IPS-15b (cell line): Measurements from ENCODE around the gene SUPT7L.
"Not testable (repeated sequence)": the region's sequence is repeated elsewhere in the genome, so short reads cannot be mapped to it uniquely, and the experiment has no call there.

Experiments used
- H3K27me3 ChIP-seq: one replicate; pipeline ENCODE4 v1.6.1; 2013; ENCODE audit warnings: low read length; ENCODE audit not compliant: control insufficient read depth, insufficient read depth
- H3K36me3 ChIP-seq: one replicate; pipeline ENCODE4 v1.6.1; 2013; ENCODE audit warnings: low read length; ENCODE audit not compliant: control insufficient read depth, insufficient read depth
- H3K4me1 ChIP-seq: one replicate; pipeline ENCODE4 v1.6.1; 2013; ENCODE audit warnings: mild to moderate bottlenecking, low read length; ENCODE audit not compliant: control insufficient read depth, insufficient read depth
- H3K4me3 ChIP-seq: one replicate; pipeline ENCODE4 v1.5.1; 2013; ENCODE audit warnings: low read depth, low read length
- H3K9ac ChIP-seq: one replicate; pipeline ENCODE4 v1.6.1; 2013; ENCODE audit warnings: low read depth, mild to moderate bottlenecking, low read length
- H3K9me3 ChIP-seq: one replicate; pipeline ENCODE4 v1.6.1; 2013; ENCODE audit warnings: mild to moderate bottlenecking, low read length; ENCODE audit not compliant: control insufficient read depth, insufficient read depth

Gene SUPT7L

DNA sequence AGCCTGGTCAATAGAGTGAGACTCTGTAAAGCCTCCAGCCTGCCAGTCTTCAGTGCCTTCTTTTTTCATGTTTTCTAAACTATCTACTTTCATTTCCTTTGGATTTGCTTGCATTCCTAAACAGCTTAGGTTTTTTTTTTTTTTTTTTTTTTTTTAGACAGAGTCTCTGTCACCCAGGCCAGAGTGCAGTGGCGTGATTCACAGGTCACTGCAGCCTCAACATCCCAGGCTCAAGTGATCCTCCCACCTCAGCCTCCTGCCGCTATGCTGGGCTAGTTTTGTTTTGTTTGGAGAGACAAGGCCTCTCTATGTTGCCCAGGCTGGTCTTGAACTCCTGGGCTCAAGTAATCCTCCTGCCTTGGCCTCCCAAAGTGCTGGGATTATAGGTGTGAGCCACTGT lies 33.2 kb downstream of the SUPT7L start:
- H3K9me3 ChIP-seq, H3K27me3 ChIP-seq, H3K4me1 ChIP-seq, H3K4me3 ChIP-seq, H3K36me3 ChIP-seq, H3K9ac ChIP-seq: not testable (repeated sequence)

- Histone ChIP-seq H3K36me3 (no peaks in the 10 kb centered on the region), H3K4me1 (no peaks in the 10 kb centered on the region), H3K9ac (peak within 1 kb of the TSS; percentile 94), H3K27me3 (no peaks in the 10 kb centered on the region), H3K4me3 (peak within 1 kb of the TSS; percentile 97), H3K9me3 (no peaks in the 10 kb centered on the region)
These were observed 34.4 kb downstream of the SUPT7L start, which contains the start of the genes CCDC121 and GPN1 for GRCh38 chr2:27628767-27629709. Gene CCDC121 (minus strand): TSS chr2:27629012. CDS start chr2:27627799, 1,213 bp downstream. Gene GPN1 (plus strand): TSS chr2:27629050. CDS start chr2:27629059, 9 bp downstream.

GRCh38 chr2:27627963-27628766 lies 35.2 kb downstream of the SUPT7L start:
- H3K4me3 ChIP-seq: peak overlapping the region; percentile 97
- H3K9me3 ChIP-seq: no peaks in the 10 kb centered on the region
- H3K27me3 ChIP-seq: no peaks in the 10 kb centered on the region
- peak overlapping the region; percentile 94 for H3K9ac ChIP-seq
- H3K36me3 ChIP-seq: no peaks in the 10 kb centered on the region
- no peaks in the 10 kb centered on the region for H3K4me1 ChIP-seq

DNA sequence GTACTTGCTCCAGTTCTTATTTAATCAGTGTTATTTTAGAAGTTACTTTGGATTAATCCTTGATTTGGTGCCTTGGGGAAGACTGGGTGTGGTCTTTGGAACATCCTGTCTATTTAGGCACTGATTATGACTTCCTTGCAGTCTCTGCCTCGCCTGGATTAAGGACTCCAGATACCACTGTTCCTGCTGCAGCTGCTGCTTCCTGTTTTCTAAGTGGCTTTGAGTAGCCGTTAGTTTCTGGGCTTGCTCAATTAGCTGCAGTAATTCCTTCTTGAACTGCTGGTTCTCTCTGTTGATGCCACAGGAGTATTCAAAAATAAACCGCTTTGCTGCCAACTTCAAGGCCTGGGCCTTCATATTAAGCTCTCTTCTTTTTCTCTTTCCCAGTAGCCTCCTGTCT lies 36.5 kb downstream of the SUPT7L start:
- not testable (repeated sequence) for H3K4me3 ChIP-seq, H3K27me3 ChIP-seq, H3K36me3 ChIP-seq, H3K9ac ChIP-seq, H3K4me1 ChIP-seq, H3K9me3 ChIP-seq

- H3K27me3 ChIP-seq, H3K9ac ChIP-seq, H3K4me1 ChIP-seq, H3K36me3 ChIP-seq, H3K9me3 ChIP-seq, H3K4me3 ChIP-seq: not testable (repeated sequence)
These were observed 37.1 kb downstream of the SUPT7L start for GRCh38 chr2:27626323-27626722.

DNA sequence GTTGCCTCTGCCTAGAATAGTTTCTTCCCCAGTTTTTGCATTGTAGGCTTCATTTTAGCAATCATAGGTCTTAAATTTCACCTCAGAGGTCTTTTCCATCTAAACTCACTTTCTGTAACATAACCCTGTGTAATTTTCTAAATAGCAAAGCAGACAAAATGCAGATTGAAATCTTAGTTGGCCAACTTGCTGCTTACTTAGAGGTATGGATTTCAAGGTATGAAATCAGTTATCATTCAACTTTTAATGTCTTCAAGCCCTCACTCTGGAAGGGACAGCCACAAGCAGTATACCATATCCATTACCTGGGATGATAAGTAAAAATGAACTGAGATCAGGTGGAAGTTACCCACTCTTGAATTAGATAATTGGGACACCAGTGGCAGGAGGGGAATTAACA lies 38.5 kb downstream of the SUPT7L start:
- Histone ChIP-seq H3K9me3 (no peaks in the 10 kb centered on the region), H3K4me3 (no peak overlapping the region), H3K36me3 (no peaks in the 10 kb centered on the region), H3K9ac (no peak overlapping the region), H3K4me1 (peaks cover 8% of the 10 kb centered on the region), H3K27me3 (no peaks in the 10 kb centered on the region)

DNA sequence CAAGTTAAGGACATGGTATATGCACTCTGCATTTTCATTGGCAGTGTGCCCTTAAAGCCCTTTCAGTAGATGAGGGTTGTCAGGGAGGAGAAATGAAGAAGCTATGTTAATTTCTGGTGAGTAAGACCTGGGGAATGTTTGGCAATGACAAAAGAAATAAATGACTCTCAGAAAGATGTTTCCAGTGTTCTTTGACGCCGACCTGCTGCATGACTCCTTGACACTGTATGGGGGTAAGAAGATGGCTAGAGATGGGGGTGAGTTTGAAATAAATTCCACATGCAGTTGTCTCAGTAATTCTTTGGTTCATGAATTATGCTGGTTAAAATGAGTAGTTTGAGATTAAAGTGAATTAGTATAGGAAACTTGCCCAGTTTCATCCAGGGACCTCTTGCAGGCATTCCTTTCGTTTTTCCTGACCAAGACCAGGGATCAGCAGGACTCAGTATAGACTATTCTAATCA lies 40.5 kb downstream of the SUPT7L start:
- H3K9ac ChIP-seq: no peak overlapping the region
- H3K9me3 ChIP-seq: no peaks in the 10 kb centered on the region
- H3K27me3 ChIP-seq: no peaks in the 10 kb centered on the region
- H3K4me3 ChIP-seq: no peak overlapping the region
- peaks cover 3% of the 10 kb centered on the region for H3K36me3 ChIP-seq
- H3K4me1 ChIP-seq: peaks cover 8% of the 10 kb centered on the region

DNA sequence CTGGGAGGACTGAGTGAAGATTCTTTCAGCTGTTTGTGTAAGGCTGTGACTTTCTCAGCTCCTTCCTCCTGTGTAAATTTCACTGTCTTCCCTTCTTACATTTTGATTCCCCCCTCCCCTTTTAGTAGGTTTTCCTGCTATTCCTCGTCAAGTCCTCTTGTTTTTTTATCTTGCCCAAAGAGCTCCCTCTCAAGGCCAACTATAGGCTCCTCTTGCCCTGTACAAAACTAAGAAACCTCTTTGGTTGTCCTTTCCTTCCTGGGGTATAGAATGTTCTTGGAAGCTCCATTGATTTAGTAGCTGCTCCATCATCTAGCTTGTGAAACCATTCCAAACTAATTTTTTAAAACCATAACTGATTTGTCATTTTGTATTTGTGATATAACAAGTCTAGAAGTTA lies 41.9 kb downstream of the SUPT7L start:
- peaks cover 8% of the 10 kb centered on the region for H3K4me1 ChIP-seq
- no peaks in the 10 kb centered on the region for H3K27me3 ChIP-seq
- no peaks in the 10 kb centered on the region for H3K9me3 ChIP-seq
- H3K9ac ChIP-seq: no peak overlapping the region
- no peak overlapping the region for H3K4me3 ChIP-seq
- peaks cover 9% of the 10 kb centered on the region for H3K36me3 ChIP-seq

DNA sequence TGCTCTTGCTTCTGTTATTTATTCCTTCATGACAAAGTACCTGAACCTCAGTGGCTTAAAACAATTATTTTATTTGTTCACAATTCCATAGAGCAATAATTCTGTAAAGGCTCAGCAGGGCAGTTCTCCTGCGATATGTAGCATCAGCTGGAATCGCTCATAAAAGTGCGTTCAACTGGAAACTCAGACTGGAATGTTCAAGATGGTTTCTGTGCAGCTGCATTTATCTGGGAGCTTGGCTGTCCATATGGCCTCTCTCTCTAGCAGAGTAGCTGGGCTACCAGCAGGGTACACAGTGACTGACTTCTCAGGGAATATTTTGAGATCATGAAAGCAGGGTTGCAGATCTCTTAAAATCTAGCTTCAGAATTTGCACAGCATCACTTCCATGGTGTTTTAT lies 48.1 kb downstream of the SUPT7L start:
- no peak overlapping the region for H3K4me3 ChIP-seq
- H3K9me3 ChIP-seq: no peaks in the 10 kb centered on the region
- peaks cover 22% of the 10 kb centered on the region for H3K36me3 ChIP-seq
- H3K9ac ChIP-seq: no peak overlapping the region
- no peaks in the 10 kb centered on the region for H3K4me1 ChIP-seq
- no peaks in the 10 kb centered on the region for H3K27me3 ChIP-seq

- Histone ChIP-seq H3K4me1 (no peaks in the 10 kb centered on the region), H3K4me3 (no peak overlapping the region), H3K9ac (no peak overlapping the region), H3K36me3 (peaks cover 18% of the 10 kb centered on the region), H3K9me3 (no peaks in the 10 kb centered on the region), H3K27me3 (no peaks in the 10 kb centered on the region)
These were observed 49.4 kb downstream of the SUPT7L start for GRCh38 chr2:27613985-27614384.

DNA sequence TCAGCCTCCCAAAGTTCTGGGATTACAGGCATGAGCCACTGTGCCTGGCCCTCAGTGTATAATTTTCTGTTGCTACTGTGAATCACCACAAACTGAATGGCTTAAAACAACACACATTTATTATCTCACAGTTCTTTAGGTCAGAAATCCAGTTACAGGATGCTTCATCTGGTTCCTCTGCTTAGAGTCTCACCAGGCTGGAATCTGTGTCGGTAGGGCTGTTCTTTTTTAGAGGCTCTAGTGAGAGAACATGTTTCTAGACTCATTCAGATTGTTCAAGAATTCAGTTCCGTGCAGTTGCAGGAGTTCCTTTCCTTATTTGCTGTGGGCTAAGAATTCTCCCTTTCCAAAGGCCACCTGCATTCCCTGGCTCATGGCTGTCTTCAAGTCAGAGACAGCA lies 56.8 kb downstream of the SUPT7L start:
- no peak overlapping the region for H3K4me3 ChIP-seq
- peaks cover 18% of the 10 kb centered on the region for H3K36me3 ChIP-seq
- H3K27me3 ChIP-seq: no peaks in the 10 kb centered on the region
- no peaks in the 10 kb centered on the region for H3K4me1 ChIP-seq
- no peak overlapping the region for H3K9ac ChIP-seq
- H3K9me3 ChIP-seq: no peaks in the 10 kb centered on the region
